Right ventricle myocardium superior (tissue), 1 donor: Measurements from ENCODE around the gene NAXD. TPM values are rescaled to one million over a fixed set of nuclear protein-coding genes. Genes with fewer than 3 reads are reported as not detected.
"Not testable (repeated sequence)": the region's sequence is repeated elsewhere in the genome, so short reads cannot be mapped to it uniquely, and the experiment has no call there.

Source experiments
- ATAC-seq: fragments of 200-7000 bp; cut with Tn5 transposase; one replicate; pipeline ENCODE4 v1.9.1; 2020; ENCODE audit warnings: mild to moderate bottlenecking; ENCODE audit not compliant: poor library complexity
- DNase-seq: peaks from one replicate; pipeline ENCODE4 v3.0.0-alpha.2; 2020
- intact Hi-C: fragments of 100-400 bp; cut with DNase I; formaldehyde crosslinking; loops from one replicate; pipeline ENCODE4 v1.11.2; 2022
- total RNA-seq: library from RNA; stranded (reverse); fragmentation: NEBNext Ultra II Directional; extraction: Animal tissue kit (Norgen Biotek cat#: 25700); gene quantifications from one replicate; pipeline ENCODE4 v1.2.1, GENCODE V29; 2021
- donor health status: DM: no; HTN: yes; CAD: no; lungs with severe emphysema.

The NAXD gene
- total RNA-seq, 1 donor from 2014 or later, result 27.6 TPM

DNA sequence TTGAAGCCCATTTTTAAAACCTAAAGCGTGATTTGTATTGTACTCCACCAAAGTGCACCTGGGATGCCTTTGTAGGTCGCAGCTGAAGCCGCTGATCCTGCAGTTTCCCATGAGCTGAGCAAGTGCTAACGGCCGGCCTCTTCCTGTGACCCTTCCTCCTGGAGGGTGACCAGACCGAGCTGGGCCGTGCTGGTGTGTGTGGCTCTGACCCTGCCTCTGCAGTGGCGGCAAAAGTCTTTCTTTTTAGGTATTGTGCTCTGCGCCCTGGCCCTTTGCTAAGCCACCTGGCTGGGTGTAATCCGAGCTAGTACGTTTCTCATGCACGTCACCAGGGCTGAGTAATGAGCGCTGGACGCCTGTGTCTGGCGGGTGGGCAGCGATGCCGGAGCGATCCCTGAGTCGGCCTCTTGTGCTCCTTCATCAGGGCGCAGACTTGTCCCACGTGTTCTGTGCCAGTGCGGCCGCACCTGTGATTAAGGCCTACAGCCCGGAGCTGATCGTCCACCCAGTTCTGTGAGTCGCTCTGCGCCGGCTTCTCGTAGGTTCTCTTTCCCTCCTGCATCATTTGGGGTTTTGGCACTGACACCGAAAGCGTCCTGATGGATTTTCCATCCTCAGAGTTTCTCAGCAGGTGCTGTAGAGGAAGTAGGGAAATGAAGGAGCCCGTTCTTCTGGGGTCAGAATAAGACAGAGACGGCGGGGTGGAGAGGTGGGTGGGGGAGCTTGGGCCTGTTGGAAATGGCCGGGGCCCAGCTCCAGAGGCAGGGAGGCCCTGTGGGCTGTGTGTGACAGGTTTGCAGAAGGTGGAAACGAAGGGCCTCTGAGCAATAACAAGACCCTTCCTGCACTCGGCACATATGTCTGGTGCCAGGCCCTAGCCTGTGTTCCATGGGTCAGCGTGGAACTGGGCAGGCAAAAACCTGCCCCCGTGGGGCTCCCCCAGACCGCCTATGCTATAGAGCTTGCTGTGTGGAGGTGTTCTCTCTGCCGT lies 9.7 kb downstream of the NAXD start:
- peak; percentile 33 for DNase-seq
- intact Hi-C loops, result no loop called here
- no peak for ATAC-seq

DNA sequence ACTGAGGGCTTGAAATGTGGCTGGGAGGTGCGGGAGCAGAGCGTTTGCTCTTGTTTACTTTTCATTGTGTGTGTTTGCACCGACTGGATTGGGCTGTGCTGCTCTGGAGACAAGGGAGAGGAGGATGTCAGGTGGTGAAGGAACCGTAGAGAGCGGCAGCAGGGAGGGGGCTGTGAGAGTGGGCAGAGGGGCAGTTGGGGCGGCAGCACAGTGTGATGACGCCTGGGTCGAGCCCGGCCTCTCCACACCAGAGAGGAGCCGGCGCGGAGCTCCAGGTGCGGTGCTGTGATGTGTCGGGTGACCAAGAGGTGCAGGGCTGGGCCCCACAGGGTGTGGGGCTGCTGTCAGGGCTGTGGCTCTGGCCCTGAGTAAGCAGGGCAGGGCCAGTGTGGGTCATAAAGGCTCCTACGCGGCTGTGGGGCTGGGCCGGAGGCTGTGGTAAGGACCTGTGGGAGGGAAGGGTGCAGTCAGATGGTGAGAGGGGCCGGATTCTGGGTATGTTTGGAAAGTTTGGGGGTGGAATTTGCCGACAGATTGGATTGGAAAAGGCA lies 10.5 kb downstream of the NAXD start:
- ATAC-seq (peak; percentile 5), DNase-seq (no peak)
- intact Hi-C loops, result no loop called here

DNA sequence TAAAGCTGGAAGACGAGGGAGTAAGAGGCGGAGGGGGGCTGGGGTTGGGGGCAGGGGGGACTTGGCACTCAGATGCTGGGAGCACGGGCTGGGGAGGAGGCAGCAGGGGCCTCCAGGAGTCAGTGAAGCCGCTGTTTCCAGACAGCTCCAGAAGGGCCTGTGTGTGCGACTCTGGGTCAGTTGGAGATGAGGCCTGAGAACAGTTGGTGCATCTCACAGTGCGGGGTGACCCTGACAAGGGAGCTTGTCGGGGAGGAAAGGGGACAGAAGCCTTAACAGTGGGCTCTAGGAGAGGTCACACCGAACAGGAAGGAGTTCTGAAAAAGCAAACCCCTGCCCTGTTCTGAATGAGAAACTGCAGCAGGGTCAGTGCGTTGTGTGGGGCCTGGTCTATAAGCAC lies 11.2 kb downstream of the NAXD start:
- no peak for DNase-seq
- intact Hi-C loops, result no loop called here
- no peak for ATAC-seq

DNA sequence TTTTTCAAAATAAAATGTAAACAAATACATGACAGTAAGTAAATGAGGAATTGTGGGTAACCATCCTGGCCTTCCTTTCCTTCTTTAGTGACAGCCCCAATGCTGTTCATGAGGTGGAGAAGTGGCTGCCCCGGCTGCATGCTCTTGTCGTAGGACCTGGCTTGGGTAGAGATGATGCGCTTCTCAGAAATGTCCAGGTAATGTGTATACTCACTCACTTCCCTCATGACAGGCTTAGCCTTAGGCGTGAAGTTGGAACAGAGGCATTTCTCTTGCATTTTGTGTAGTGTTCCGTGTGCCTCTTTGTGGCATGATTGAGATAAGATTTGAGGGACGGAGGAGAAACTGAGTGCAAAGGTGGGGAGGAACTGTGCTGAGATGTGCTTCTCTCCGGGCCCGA lies 12.0 kb downstream of the NAXD start:
- no peak for ATAC-seq
- intact Hi-C loops, result no loop called here
- DNase-seq, result no peak

DNA sequence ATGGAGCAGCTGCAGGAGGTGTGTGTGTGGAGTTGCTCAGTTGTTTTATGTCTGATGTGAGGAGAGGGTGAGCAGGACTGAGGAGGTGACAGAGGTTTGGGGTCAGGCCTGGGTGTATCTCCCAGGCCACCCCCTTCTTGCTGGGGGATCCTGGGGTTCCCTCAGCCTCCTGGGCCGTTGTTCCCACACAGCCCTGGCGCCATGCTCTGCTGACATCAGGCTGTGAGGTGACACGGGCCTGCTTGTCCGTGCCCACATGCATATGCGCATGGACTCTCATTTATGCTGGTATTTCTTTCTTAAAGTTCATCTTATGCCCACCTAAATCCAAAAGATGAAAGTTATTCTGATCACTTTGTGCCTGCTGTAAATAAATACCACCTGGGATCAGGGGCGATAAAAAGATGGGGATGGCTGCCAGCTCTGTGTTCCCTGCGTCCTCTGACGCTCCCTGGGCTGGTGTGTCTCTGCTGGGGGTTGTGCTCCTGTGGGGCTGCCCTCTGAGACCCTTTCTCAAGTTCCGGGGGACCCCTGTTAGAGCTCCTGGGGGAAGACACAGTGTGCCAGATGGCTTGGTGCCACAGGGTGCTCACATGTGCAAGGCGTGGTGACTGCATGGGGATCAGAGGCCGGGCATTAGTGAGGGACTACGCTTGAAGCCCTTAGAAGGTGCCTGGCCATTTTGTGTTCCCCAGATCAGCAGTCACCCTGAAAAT lies 12.6 kb downstream of the NAXD start:
- intact Hi-C loops, result no loop called here
- ATAC-seq, result peak; percentile 45
- DNase-seq, result peak; percentile 41

DNA sequence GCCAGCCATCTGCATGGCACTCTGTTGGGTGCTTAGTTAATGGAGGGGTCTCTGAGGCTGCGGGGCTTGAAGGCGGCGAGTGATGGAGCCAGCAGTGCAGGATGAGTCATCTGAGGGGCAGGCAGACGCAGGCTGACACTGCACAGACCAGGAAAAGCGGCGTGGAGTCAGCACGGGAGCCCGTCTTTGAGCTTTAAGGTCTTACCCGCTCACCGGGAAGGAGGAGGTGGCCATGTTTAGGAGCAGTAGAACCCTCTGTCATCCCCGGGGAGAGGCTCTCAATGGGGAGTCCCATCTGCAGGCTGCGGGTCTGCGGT lies 13.1 kb downstream of the NAXD start:
- peak; percentile 41 for DNase-seq
- intact Hi-C loops, result no loop called here
- peak; percentile 65 for ATAC-seq

DNA sequence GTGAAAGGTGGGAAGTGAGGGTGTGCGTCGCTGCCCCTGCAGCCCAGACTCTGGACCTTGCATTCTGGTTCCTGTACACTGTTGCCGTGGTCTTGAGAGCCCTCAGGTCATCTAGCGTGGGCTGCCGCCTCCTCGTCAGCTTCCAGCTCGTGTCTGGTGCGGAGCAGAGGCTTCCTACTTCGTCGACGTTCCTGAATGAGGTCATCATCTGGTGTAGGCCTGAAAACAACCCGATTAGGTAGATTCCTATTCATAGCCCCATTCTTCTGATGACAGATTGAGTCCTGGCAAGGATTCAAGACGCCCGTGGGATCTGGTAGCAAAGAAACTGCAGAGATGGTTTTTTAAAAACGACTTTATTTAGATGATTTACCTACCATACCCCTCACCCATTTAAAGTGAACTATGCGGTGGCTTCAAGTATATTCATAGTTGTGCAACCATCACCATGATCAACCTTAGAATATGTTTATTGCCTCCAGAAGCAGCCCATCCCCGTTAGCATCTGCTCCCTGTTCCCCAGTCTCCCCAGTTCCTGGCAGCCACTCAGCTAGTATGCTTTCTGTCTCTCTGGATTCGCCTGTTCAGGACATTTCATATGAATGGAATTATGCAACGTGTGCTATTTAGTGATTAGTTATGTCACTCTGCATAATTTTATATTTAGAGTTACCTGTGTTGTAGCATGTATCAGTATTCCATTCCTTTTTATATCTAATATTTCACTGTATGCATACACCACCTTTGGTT lies 13.8 kb downstream of the NAXD start:
- no peak for DNase-seq
- intact Hi-C loops, result no loop called here
- no peak for ATAC-seq

DNA sequence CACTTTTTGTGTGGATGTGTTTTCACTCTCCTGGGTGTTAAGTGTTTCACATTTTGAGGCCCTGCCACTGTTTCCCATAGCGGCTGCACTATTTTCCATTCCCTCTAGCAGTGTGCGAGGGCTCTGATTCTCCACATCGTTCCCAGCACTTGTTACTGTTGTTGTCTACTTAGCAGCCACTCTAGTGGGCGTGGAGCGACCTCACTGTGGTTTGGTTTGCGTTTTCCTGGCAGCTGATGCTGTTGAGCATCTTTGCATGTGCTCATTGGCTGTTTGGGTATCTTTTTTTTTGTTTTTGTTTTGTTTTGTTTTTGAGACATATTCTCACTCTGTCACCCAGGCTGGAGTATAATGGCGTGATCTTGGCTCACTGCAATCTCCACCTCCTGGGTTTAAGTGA lies 14.4 kb downstream of the NAXD start:
- intact Hi-C loops, result no loop called here
- DNase-seq, result no peak
- no peak for ATAC-seq

DNA sequence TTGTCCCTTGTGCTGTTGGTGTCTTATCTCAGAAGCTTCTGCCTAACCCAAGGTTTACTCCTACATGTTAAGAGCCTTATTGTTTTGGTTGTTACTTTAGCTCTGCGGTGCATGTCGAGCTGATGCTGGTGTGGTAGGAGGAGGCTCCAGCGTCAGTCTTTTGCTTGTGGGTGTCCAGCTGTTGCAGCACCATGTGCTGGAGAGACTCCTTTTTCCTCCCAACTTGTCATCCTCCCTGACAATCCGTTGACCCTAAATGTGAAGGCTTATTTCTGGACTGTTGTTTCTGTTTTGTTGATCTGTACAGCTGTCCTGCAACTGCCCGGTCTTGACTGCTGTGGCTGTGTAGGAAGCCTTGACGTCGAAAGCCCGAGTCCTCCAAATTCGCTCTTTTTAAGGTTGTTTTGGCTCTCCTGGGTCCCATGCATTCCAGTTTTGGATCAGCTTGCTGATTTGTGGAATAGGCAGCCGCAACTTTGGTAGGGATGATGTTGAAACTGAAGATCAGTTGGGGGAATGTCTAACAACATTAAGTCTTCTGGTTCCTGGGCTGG lies 15.3 kb downstream of the NAXD start:
- intact Hi-C loops, result no loop called here
- no peak for ATAC-seq
- no peak for DNase-seq

DNA sequence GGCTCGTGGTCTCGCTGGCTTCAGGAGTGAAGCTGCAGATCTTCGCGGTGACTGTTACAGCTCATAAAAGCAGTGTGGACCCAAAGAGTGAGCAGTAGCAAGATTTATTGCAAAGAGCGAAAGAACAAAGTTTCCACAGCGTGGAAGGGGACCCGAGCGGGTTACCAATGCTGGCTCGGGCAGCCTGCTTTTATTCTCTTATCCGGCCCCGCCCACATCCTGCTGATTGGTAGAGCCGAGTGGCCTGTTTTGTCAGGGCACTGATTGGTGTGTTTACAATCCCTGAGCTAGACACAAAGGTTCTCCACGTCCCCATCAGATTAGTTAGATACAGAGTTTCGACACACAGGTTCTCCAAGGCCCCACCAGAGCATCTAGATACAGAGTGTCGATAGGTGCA lies 16.9 kb downstream of the NAXD start:
- DNase-seq, ATAC-seq, intact Hi-C loops: not testable (repeated sequence)

DNA sequence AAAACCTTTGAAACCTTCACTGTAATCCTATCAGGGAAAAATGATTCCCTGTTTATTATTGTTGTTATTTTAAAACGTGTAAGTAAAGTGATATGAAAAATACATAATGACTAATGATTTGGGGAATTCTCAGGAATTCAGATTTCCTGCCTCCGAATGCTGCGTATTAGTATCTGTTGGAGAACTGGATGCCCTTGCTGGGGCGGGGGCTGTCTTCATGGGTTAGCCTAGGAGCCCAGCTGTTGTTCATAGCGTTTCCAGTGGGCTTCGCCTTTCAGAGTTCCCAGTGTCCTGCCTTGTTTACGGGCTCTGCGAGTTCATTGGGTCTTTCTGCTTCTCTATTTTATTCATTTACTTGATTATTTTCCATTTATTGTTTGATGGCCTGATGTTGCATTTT lies 18.4 kb downstream of the NAXD start:
- no peak for ATAC-seq
- intact Hi-C loops, result no loop called here

DNA sequence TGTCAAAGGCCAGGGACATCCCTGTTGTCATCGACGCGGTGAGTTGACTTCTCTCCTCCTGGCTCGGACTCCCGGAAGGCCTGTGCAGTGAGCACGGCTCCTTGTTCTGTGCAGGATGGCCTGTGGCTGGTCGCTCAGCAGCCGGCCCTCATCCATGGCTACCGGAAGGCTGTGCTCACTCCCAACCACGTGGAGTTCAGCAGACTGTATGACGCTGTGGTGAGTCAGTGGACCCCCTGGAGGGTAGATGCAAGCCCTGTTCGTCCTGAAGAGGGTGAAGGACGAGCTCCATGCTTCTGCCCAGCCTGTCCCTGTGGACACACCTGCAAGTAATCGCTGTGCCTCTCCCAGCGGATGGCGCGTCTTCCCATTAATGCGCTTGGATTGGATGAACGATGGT lies 19.2 kb downstream of the NAXD start:
- no peak for ATAC-seq
- intact Hi-C loops, result no loop called here
- DNase-seq, result no peak

More for the DNA sequence above, 18.4 kb downstream of the NAXD start:
- DNase-seq, result no peak

DNA sequence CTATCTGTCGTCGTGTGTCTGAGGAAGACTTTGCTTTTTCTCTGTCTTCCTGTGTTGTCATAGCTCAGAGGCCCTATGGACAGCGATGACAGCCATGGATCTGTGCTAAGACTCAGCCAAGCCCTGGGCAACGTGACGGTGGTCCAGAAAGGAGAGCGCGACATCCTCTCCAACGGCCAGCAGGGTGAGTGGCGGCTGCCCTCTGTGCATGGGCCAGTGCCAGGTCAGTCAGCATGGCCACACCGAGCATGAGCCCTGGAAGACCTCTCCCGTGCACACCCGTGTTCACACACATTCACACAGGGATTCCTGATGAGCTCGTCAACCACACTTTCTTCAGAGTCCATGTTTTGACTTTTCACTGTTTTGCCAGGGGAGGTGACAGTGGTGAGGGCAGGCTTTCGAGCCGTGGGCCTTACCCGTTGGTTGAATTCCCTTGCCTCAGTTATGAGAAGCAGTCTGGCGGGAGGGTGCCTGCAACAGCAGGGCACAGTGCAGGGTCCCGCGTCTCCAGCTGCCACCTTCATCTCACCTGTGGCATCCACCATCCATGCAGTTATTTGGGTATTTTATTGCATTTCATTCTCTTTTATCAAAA lies 20.2 kb downstream of the NAXD start:
- ATAC-seq (no peak), DNase-seq (no peak)

DNA sequence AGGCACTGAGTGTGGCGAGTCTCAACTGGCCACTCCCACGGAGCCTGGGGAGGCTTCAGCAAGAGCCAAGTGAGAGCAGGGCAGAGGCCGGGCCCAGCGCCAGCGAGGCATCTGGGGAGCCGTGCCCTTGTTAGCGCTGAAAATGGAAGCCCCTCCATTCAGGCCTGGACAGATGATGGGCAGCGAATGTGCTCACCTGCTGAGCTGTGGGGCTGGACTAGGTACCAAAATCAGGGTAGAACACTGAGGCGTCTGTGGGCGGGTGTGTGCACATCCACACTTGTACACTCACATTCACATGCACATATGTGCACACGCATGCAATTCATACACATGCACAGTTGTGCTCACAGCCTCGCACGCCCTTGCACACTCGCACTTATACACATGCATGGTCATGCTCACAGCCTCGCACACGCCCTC lies 20.7 kb downstream of the NAXD start:
- ATAC-seq (no peak), DNase-seq (no peak)
- intact Hi-C loops, result no loop called here

More for the DNA sequence above, 20.2 kb downstream of the NAXD start:
- intact Hi-C loops, result no loop called here

DNA sequence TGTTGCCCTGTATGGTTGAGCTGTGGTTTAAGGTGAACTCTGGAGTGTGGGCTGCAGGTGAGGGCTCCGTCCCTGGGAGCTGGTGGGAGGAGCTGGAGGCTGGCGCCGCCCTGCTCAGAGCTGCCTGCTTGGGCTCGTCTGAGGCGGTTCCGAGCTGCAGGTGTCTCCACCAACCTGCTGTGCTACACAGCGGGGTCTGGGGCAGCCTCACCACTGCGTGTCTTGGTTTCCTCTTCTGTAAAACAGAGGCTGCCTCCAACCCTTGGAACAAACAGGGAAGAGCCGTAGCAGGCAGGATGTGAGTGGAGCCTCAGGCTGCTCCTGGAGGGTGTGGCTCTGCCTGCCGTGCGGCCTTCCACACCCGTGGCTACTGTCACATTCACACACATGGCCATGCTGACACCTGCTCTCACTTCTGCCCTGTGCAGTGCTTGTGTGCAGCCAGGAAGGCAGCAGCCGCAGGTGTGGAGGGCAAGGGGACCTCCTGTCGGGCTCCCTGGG lies 21.4 kb downstream of the NAXD start:
- intact Hi-C loops, result no loop called here
- DNase-seq, result no peak
- ATAC-seq, result no peak

DNA sequence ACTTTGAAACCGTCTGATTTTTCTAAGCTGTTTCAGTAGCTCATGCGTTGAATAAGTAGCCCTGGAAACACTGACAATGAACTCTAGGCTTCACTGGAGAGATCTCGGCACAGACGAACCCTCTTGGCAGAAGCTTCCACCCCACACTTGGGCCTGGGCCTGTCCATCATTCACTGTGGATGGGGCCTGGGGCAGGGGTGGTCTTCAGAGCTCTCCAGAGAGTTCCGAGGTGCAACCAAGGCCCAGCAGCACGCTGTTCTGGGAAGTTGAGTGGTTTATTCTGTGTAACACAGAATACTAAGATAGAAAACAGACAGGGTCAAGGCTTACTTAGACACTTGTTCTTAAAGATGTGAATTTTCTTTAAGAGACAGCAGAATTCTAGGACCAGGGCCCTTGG lies 21.9 kb downstream of the NAXD start:
- intact Hi-C loops, result no loop called here
- DNase-seq (no peak), ATAC-seq (no peak)

DNA sequence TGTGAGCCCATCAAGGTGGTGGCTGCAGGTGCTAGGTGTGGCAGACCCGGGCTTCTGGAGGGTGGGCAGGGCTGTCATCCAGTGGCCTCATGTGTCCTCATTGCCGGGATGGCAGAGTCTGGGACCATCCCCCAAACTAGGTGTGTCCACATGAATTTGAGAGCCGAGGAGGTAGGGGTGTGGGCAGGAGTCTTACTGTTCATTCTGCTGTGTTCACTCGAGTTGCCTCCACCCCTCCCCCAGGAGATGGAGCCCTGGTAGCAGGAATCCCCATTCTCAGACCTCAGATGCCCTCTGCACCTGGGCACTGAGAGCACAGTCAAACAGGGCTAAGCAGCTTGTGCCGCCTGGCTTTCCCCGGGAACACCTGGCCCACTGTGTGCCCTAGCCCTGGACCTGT lies 22.4 kb downstream of the NAXD start:
- no peak for DNase-seq
- intact Hi-C loops, result no loop called here
- ATAC-seq, result no peak

DNA sequence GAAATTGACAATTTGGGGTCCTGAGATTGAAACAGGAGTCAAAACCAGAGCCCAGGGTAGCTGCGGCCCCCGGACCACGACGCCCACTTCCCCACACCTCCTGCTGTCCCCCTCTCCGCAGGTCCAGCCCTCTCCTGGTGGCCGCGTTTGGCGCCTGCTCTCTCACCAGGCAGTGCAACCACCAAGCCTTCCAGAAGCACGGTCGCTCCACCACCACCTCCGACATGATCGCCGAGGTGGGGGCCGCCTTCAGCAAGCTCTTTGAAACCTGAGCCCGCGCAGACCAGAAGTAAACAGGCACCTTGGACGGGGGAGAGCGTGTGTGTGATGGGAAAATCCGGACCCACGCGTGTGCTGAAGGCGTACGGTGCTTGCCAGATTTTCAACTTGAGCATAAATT lies 22.9 kb downstream of the NAXD start:
- no peak for DNase-seq
- intact Hi-C loops, result no loop called here
- ATAC-seq, result no peak
